OCI-LY3 (cell line): ENCODE results near the gene KCNK7.

ENCODE experiments used
- H2AFZ ChIP-seq: fragments of 200-600, 300-600 bp; shearing (Covaris generic); 2 replicates; pipeline ENCODE4 v1.6.0; 2014; ENCODE audit warnings: antibody characterized with exemption, low read depth, low read length
- H3K27ac ChIP-seq: fragments of 200-600, 300-600 bp; sonication (generic); 2 replicates; pipeline ENCODE4 v1.5.1; 2014; ENCODE audit warnings: mild to moderate bottlenecking, low read length, moderate library complexity, mixed read lengths
- H3K27me3 ChIP-seq: fragments of 200-600, 300-600 bp; sonication (generic); 2 replicates; pipeline ENCODE4 v1.6.1; 2014; ENCODE audit warnings: low read depth, low read length, mixed read lengths
- H3K36me3 ChIP-seq: fragments of 200-600, 300-600 bp; sonication (generic); replicated peaks from 2 replicates; pipeline ENCODE3; 2014; ENCODE audit warnings: low read depth, low read length, mixed read lengths
- H3K4me1 ChIP-seq: fragments of 300-600, 200-600 bp; sonication (generic); 2 replicates; pipeline ENCODE4 v1.6.1; 2014; ENCODE audit warnings: low read length, mixed read lengths
- H3K4me2 ChIP-seq: fragments of 200-600, 300-600 bp; sonication (generic); 2 replicates; pipeline ENCODE4 v1.6.1; 2014; ENCODE audit warnings: low read length, mixed read lengths
- H3K4me3 ChIP-seq: fragments of 300-600, 200-600 bp; sonication (generic); 2 replicates; pipeline ENCODE4 v1.5.1; 2014; ENCODE audit warnings: antibody characterized with exemption, mild to moderate bottlenecking, low read length, moderate library complexity
- H3K79me2 ChIP-seq: fragments of 300-600, 200-600 bp; shearing (Covaris generic); 2 replicates; pipeline ENCODE4 v1.6.1; 2014; ENCODE audit warnings: mild to moderate bottlenecking, low read length, mixed read lengths
- H3K9ac ChIP-seq: fragments of 300-600, 200-600 bp; shearing (Covaris generic); 2 replicates; pipeline ENCODE4 v1.6.0; 2014; ENCODE audit warnings: mild to moderate bottlenecking, low read length, moderate library complexity
- H3K9me3 ChIP-seq: fragments of 200-600, 300-600 bp; shearing (Covaris generic); 2 replicates; pipeline ENCODE4 v1.6.1; 2014; ENCODE audit warnings: low read length, mixed read lengths; ENCODE audit not compliant: insufficient read depth
- H4K20me1 ChIP-seq: fragments of 200-600, 300-600 bp; sonication (generic); 2 replicates; pipeline ENCODE4 v1.6.1; 2016; ENCODE audit warnings: low read length, mixed read lengths; ENCODE audit not compliant: insufficient read depth
- CTCF ChIP-seq: fragments of 200-600, 300-600 bp; sonication (generic); IDR thresholded peaks from 2 replicates; pipeline ENCODE4 v1.5.1; 2014; ENCODE audit warnings: antibody characterized with exemption, low read length, low read depth
- EZH2phosphoT487 ChIP-seq: fragments of 200-600 bp; shearing (Covaris generic); IDR thresholded peaks from 2 replicates; pipeline ENCODE4 v1.6.1; 2018; ENCODE audit warnings: antibody characterized with exemption, mixed run types, low read depth

KCNK7 gene

DNA sequence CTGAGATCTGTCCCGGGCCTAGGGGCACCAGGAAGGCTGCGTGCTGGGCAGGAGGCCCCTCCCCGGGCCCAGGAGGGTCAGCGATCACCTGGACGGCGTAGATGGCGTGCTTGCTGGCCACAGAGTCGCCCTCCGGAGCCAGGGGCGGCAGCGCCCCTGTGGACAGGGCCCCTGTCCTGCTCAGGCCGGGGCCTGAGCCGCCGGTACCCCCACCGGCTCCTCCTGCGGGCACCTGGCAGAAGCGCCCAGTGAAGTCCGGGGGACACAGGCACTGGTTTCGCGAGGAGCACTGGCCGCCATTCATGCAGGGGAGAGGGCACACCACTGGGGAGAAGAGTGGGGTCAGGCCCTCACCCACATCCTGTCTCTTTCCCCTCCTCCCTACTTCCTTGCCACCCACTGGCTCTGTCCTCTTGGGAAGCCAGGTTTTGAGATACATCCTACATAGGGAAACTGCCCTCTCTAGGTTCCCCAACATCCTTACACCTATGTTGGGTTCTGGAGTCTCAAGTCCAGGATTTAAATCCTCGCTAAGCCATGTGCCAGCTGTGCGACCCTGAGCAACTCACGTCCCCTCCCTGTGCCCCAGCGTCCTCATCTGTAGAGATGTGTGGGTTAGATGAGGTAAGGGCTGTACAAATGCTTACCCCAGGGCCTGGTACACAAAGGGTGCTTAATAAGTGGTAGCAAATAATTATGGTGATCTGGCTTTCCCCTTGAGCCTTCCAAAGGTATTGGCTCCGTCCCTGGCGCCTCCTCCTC, 41.4 kb downstream of the KCNK7 start:
- Histone ChIP-seq H4K20me1 (no peaks in the 10 kb centered on the region), H3K4me1 (peaks cover 16% of the 10 kb centered on the region), H3K4me3 (no peak overlapping the region), H3K27me3 (no peaks in the 10 kb centered on the region), H3K36me3 (no peaks in the 10 kb centered on the region), H3K27ac (no peak overlapping the region), H3K79me2 (no peaks in the 10 kb centered on the region), H3K9ac (no peak overlapping the region), H3K4me2 (no peak overlapping the region), H2AFZ (no peak overlapping the region), H3K9me3 (no peaks in the 10 kb centered on the region)
- TF ChIP-seq EZH2phosphoT487 = no peak
- TF ChIP-seq CTCF = no peak

DNA sequence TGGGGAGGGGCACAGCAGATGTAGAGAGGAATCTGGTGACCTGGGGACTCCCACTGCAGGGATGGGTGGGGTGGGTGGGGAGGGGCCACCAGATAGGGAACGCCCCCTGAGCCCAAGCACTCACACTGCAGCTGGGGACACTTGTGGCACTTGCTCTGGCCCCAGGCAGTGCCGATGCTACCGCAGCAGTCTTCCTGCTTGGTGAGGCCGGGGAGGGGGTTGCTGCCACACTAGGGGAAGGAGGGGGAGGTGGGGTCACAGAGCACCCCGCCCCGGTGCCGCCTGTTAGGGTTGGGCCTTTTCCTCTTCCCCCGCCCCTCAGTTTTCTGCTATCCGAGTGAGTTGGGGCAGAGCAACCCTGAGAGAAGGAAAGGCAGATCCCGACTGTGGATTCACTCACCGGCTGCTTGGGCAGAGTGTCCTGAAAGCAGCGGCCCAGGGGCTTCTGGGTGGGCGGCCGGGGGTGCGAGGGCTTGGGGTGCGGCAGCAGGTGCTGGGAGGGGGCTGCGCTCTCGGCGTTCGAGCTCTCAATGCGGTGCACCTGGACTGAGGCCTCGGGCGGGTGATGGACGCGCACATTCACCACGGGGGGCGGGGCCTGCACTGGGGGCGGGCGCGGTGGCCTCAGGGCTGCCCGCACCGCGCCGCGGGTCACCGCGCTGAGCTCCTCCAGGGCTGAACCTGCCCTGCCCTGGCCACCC, 42.1 kb downstream of the KCNK7 start:
- H3K27ac ChIP-seq = no peak overlapping the region
- H3K4me2 ChIP-seq = no peak overlapping the region
- no peak overlapping the region for H3K9ac ChIP-seq
- TF ChIP-seq EZH2phosphoT487 = no peak
- no peak for TF ChIP-seq CTCF
- no peak overlapping the region for H2AFZ ChIP-seq
- no peaks in the 10 kb centered on the region for H3K79me2 ChIP-seq
- no peaks in the 10 kb centered on the region for H3K36me3 ChIP-seq
- no peaks in the 10 kb centered on the region for H3K9me3 ChIP-seq
- peaks cover 5% of the 10 kb centered on the region; the same call in 1 of the 2 replicates for H3K27me3 ChIP-seq
- no peak overlapping the region for H3K4me3 ChIP-seq
- H4K20me1 ChIP-seq = no peaks in the 10 kb centered on the region
- peaks cover 10% of the 10 kb centered on the region for H3K4me1 ChIP-seq

DNA sequence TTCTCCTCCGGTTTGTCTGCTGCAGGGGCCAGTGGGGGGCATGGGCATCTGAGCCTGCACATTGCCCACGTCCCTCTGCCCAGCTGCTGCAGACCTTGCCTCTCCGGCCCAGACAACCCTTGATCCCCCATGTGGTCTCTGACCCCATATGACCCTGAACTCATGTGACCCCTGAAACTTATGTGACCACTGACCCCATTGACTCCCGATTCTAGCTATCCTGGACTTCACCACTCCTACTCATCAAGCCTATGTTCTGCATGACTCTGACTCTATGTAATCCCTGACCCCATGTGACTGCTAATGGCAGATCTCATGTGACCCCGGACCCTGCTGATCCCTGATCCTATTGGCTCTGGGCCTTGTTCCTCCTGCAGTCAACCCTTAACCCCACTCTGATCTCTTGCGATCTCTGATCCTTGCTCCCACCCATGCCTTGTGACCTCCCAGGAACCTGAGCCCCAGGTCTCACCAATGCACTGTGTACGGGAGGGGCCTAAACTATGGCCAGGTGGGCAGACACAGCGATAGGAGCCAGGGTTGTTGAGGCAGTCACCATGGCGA, 43.1 kb downstream of the KCNK7 start:
- no peaks in the 10 kb centered on the region for H3K9me3 ChIP-seq
- no peak overlapping the region for H2AFZ ChIP-seq
- no peaks in the 10 kb centered on the region for H3K36me3 ChIP-seq
- H3K4me2 ChIP-seq = peak overlapping the region; percentile 61
- no peaks in the 10 kb centered on the region for H3K79me2 ChIP-seq
- peaks cover 10% of the 10 kb centered on the region for H3K4me1 ChIP-seq
- no peak overlapping the region for H3K27ac ChIP-seq
- H4K20me1 ChIP-seq = no peaks in the 10 kb centered on the region
- no peak for TF ChIP-seq CTCF
- no peak for TF ChIP-seq EZH2phosphoT487
- no peak overlapping the region for H3K4me3 ChIP-seq
- no peak overlapping the region for H3K9ac ChIP-seq
- peaks cover 11% of the 10 kb centered on the region; the same call in 1 of the 2 replicates for H3K27me3 ChIP-seq
